Measurements from ENCODE around the gene OR2H1. TPM values are rescaled to one million over a fixed set of nuclear protein-coding genes. Genes with fewer than 3 reads are reported as not detected.

Gene OR2H1
- total and polyA plus RNA-seq, 9 of the 15 experiments (the other 6 are each of a cell fraction or from before 2014, with no cell fraction given), result not detected

- in situ Hi-C loops (cut with MboI), result no loop called here
- 0% methylated on average over 2 of the region's 2 CpGs for WGBS (ENCODE audit: insufficient coverage, low coverage, missing lambda C conversion rate)
Observed at GRCh38 chr6:29479560-29479959, 22.6 kb downstream of the OR2H1 start.

More at GRCh38 chr6:29479560-29479959, 22.6 kb downstream of the OR2H1 start:
- Histone ChIP-seq H3K4me3 (no peak overlapping the region), H4K20me1 (replicated peaks; ENCODE audit: control insufficient read depth, insufficient read depth, low read length) (no peaks in the 10 kb centered on the region), H3K27me3 (ENCODE audit: control insufficient read depth in 2 of 2, insufficient read depth in 2 of 2, low read length in 2 of 2) (peaks cover 0 to 20% of the 10 kb centered on the region in 2 experiments; a peak in 2 of 5 replicates), H3K9me1 (ENCODE audit: control insufficient read depth, insufficient read depth, low read length) (no peaks in the 10 kb centered on the region), H3K27ac (ENCODE audit: extremely low read depth, low read depth, low read length) (no peak overlapping the region), H3K9me3 (replicated peaks; ENCODE audit: control insufficient read depth, insufficient read depth, low read depth, low read length) (no peaks in the 10 kb centered on the region), H3K36me3 (ENCODE audit: control insufficient read depth, insufficient read depth, low read length) (no peaks in the 10 kb centered on the region), H3K4me1 (replicated peaks in 1 of 2; ENCODE audit: control insufficient read depth in 2 of 2, insufficient read depth in 2 of 2, low read length in 2 of 2) (no peaks in the 10 kb centered on the region; a peak in 3 of 5 replicates), H2AFZ (ENCODE audit: low read depth, low read length) (no peak overlapping the region), H3K4me2 (ENCODE audit: insufficient read depth, low read length) (no peak overlapping the region), H3K9ac (ENCODE audit: insufficient read depth in 1 of 2, low read depth in 2 of 2, low read length in 2 of 2) (no peak overlapping the region), H3K79me2 (ENCODE audit: control insufficient read depth, insufficient read depth, low read length) (no peaks in the 10 kb centered on the region)
- intact Hi-C loops (cut with micrococcal nuclease), result no loop called here
- DNase-seq (ENCODE audit: extremely low read depth in 1 of 4, low spot score in 3 of 4) (no peak), ATAC-seq (no peak), FAIRE-seq (no peak)
- TF ChIP-seq ASH1L (IDR thresholded peaks at IDR 0.05; ENCODE audit: borderline replicate concordance, low read depth, partially characterized antibody) (no peak), NFYB (IDR thresholded peaks at IDR 0.05; ENCODE audit: extremely low read depth, insufficient read length) (no peak), CTBP1 (IDR thresholded peaks at IDR 0.05; ENCODE audit: borderline replicate concordance) (no peak), HMG20A (CRISPR knock-in tag; conservative IDR thresholded peaks at IDR 0.05) (no peak), HINFP (tag; conservative IDR thresholded peaks at IDR 0.05; ENCODE audit: low read depth) (no peak), ZC3H4 (CRISPR knock-in tag; IDR thresholded peaks at IDR 0.05; ENCODE audit: borderline replicate concordance) (no peak), ZNF316 (IDR thresholded peaks at IDR 0.05) (peak; percentile 9; the same call in 1 of the 2 replicates), ZNF384 (IDR thresholded peaks at IDR 0.05; ENCODE audit: low read depth, low read length) (no peak), ZNF41 (CRISPR knock-in tag; conservative IDR thresholded peaks at IDR 0.05) (no peak), MAFG (tag; conservative IDR thresholded peaks at IDR 0.05) (0 out of 2 replicates have a peak, but pooled peaks have one; percentile 7), CREB3L1 (IDR thresholded peaks at IDR 0.05; ENCODE audit: borderline replicate concordance, low read depth) (no peak), STAT6 (CRISPR knock-in tag; IDR thresholded peaks at IDR 0.05) (no peak), VEZF1 (CRISPR knock-in tag; IDR thresholded peaks at IDR 0.05) (no peak), HCFC1 (IDR thresholded peaks at IDR 0.05; ENCODE audit: low read depth, low read length) (no peak), CXXC5 (CRISPR knock-in tag; IDR thresholded peaks at IDR 0.05) (no peak)
- ChIA-PET CTCF (ENCODE audit: low intra/inter-chr PET ratio) (no interaction called here), POLR2A (interaction anchor here (1.3 kb wide), 1 partner anchor 12 kb away, joined by 3 read pairs; no protein-coding TSS in a partner anchor)
- no TSS peak for BruUV-seq (replicated peaks)
